CD8-positive, alpha-beta memory T cell (primary cell): ENCODE results near the gene ALG2. TPM values are rescaled to one million over a fixed set of nuclear protein-coding genes. Genes with fewer than 3 reads are reported as not detected.
"Not testable (repeated sequence)": the region's sequence is repeated elsewhere in the genome, so short reads cannot be mapped to it uniquely, and the experiment has no call there.

Experiments used
- CTCF ChIA-PET: fragments of 350-600 bp; sonication (Branson Sonifier 250); formaldehyde crosslinking; loops from one replicate; lab custom pipeline; 2021; ENCODE audit warnings: antibody characterized with exemption; lab: Charles Lee
- POLR2A ChIA-PET: fragments of 350-600 bp; sonication (Branson Sonifier 250); formaldehyde crosslinking; loops from one replicate; lab custom pipeline; 2021; ENCODE audit warnings: antibody characterized with exemption; lab: Charles Lee
- DNase-seq, 5 donors: peaks; one replicate each; pipeline versions ENCODE4 v3.0.0 to v3.0.0-alpha.2; 2020 to 2022; ENCODE audit warnings: mixed read lengths in 1 of 5
- H3K27ac ChIP-seq: one replicate; pipeline ENCODE4 v1.7.0; 2013; ENCODE audit warnings: low read depth, mild to moderate bottlenecking, low read length, moderate library complexity
- H3K27me3 ChIP-seq: 2 replicates; pipeline ENCODE4 v1.7.0; 2013; ENCODE audit warnings: low read length, mild to moderate bottlenecking; ENCODE audit not compliant: insufficient read depth, poor library complexity, severe bottlenecking
- H3K36me3 ChIP-seq: 2 replicates; pipeline ENCODE4 v1.7.0; 2013; ENCODE audit warnings: mild to moderate bottlenecking, low read length, moderate library complexity; ENCODE audit not compliant: insufficient read depth
- H3K4me1 ChIP-seq: 2 replicates; pipeline ENCODE4 v1.7.0; 2013; ENCODE audit warnings: mild to moderate bottlenecking, low read length, moderate library complexity; ENCODE audit not compliant: insufficient read depth
- H3K4me3 ChIP-seq: 2 replicates; pipeline ENCODE4 v1.7.0; 2013; ENCODE audit warnings: mild to moderate bottlenecking, low read length
- H3K9me3 ChIP-seq: 2 replicates; pipeline ENCODE4 v1.7.0; 2013; ENCODE audit warnings: mild to moderate bottlenecking, low read length
- H3K27ac Mint-ChIP-seq, 8 donors: one replicate each; pipeline ENCODE4 v1.8.0; 2020 to 2021; ENCODE audit warnings: mixed read lengths in 8 of 8, mild to moderate bottlenecking in 6 of 8, inconsistent platforms in 3 of 8, moderate library complexity in 3 of 8
- H3K27me3 Mint-ChIP-seq, 2 donors: one replicate each; pipeline ENCODE4 v1.8.0; 2020 to 2021; ENCODE audit warnings: mixed read lengths in 2 of 2, mild to moderate bottlenecking in 1 of 2, moderate library complexity in 1 of 2
- H3K36me3 Mint-ChIP-seq, 3 donors: one replicate each; pipeline ENCODE4 v1.8.0; 2020 to 2021; ENCODE audit warnings: mixed read lengths in 3 of 3, inconsistent platforms in 1 of 3, mild to moderate bottlenecking in 1 of 3
- H3K4me1 Mint-ChIP-seq, 3 donors: one replicate each; pipeline ENCODE4 v1.8.0; 2020 to 2021; ENCODE audit warnings: mixed read lengths in 3 of 3, inconsistent platforms in 1 of 3, mild to moderate bottlenecking in 1 of 3
- H3K4me3 Mint-ChIP-seq, 7 donors: one replicate each; pipeline ENCODE4 v1.8.0; 2020 to 2021; ENCODE audit warnings: mixed read lengths in 7 of 7, mild to moderate bottlenecking in 6 of 7, moderate library complexity in 4 of 7, inconsistent platforms in 2 of 7
- H3K9me3 Mint-ChIP-seq, 5 donors: one replicate each; pipeline ENCODE4 v1.8.0; 2020 to 2022; ENCODE audit warnings: mixed read lengths in 5 of 5, mild to moderate bottlenecking in 3 of 5, moderate library complexity in 2 of 5, inconsistent platforms in 1 of 5
- polyA plus RNA-seq: library from polyadenylated mRNA; unstranded; fragments of 300-500 nt; fragmentation: Illumina TruSeq; gene quantifications from one replicate; pipeline ENCODE4 v1.2.3, GENCODE V29; 2021
- total RNA-seq, 2 experiments: library from RNA; stranded (reverse); gene quantifications; one replicate each; pipeline ENCODE4 v1.2.3, GENCODE V29; 2021

Gene ALG2
- total and polyA plus RNA-seq, 3 experiments from 2014 or later = 30.1 to 33.2 (median 31.4) TPM

DNA sequence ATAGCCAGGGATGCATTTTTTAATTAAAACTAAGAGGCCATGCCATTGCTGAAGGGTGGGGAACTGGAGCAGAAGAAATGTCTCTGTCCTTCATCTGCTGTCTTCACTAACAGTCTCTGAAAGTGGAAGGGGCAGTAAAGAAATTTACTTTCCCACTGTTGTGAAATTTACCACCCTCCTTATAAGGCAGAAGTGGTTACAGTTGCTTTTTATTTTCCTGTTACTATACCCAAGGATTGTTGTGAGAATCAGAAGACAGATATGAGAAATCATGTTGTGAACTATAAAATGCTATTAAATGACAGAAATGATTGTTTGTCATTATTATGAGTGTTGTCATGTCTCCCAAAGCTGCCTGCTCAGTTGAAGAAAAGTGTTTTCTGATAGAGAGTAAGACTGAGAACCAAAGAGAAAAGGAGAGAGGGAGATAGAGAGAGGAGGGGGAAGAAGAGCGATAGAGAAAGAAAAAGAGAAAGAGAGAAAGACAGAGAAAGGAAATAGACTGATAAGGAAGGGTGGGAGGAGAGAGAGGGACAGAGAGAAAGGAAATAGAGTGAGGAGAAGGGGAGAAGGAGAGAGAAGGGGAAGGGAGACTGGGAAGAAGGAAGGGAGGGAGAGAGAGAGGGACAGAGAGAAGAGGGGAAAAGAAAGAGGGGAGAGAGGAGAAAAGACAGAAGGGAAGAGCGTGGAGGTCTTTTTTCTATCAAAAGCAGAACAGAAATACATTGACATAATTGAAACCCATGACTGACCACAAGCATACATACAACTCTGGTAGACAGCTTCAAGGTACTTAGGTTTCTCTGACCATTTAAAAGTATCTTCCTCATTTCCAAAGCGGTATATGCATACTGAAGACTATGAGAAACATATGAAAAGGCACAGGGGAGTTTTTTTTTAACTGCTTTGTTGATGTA lies 22.9 kb upstream of the ALG2 start:
- Histone ChIP-seq H3K27ac (no peak overlapping the region), H3K4me3 (no peak overlapping the region), H3K4me1 (no peaks in the 10 kb centered on the region), H3K27me3 (no peaks in the 10 kb centered on the region), H3K36me3 (no peaks in the 10 kb centered on the region), H3K9me3 (no peaks in the 10 kb centered on the region)
- Mint-ChIP-seq H3K27me3 (no peaks in the 10 kb centered on the region), H3K4me3 (no peak overlapping the region), H3K36me3 (peaks cover 9 to 19% (median 13%) of the 10 kb centered on the region in 3 donors), H3K9me3 (peaks cover 0 to 2% (median 0%) of the 10 kb centered on the region in 5 donors), H3K27ac (peak overlapping the region in 4 of 8 donors; percentile 13 to 41 (median 14)), H3K4me1 (peaks cover 0 to under 1% (median 0%) of the 10 kb centered on the region in 3 donors)
- POLR2A ChIA-PET = no interaction called here
- CTCF ChIA-PET = interaction anchor here (1.2 to 1.3 kb wide), 2 partner anchors 11 to 13 kb away, joined by 3 read pairs; no protein-coding TSS in a partner anchor
- DNase-seq = no peak

DNA sequence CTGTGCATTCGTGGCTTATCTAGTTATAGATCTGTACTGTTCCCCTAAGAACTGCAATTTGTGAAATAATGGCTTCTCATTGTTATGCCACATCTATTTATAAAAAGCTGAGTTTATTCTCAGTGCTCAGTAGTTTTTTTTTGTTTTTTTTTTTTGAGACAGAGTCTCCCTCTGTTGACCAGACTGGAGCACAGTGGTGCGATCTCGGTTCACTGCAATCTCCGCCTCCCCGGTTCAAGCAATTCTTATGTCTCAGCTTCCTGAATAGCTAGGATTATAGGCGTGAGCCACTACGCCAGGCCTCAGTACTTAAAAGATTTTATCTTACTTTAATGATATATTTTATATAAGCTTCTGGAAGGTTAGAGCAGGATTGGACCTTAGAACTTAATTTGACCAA lies 19.4 kb upstream of the ALG2 start:
- ChIA-PET POLR2A (no interaction called here), CTCF (interaction anchor here (1.1 kb wide), 1 partner anchor 9 kb away, joined by 3 read pairs; no protein-coding TSS in a partner anchor)
- Mint-ChIP-seq H3K36me3 (peaks cover 9 to 38% (median 13%) of the 10 kb centered on the region in 3 donors), H3K27me3 (no peaks in the 10 kb centered on the region), H3K4me3 (no peak overlapping the region), H3K9me3 (peaks cover 0 to 2% (median 0%) of the 10 kb centered on the region in 5 donors), H3K4me1 (peaks cover 1 to 4% (median 3%) of the 10 kb centered on the region in 3 donors), H3K27ac (no peak overlapping the region)
- no peaks in the 10 kb centered on the region for H3K9me3 ChIP-seq
- H3K27me3 ChIP-seq = no peaks in the 10 kb centered on the region
- no peak overlapping the region for H3K4me3 ChIP-seq
- H3K27ac ChIP-seq = no peak overlapping the region
- DNase-seq = no peak
- H3K36me3 ChIP-seq = no peaks in the 10 kb centered on the region
- H3K4me1 ChIP-seq = no peaks in the 10 kb centered on the region

DNA sequence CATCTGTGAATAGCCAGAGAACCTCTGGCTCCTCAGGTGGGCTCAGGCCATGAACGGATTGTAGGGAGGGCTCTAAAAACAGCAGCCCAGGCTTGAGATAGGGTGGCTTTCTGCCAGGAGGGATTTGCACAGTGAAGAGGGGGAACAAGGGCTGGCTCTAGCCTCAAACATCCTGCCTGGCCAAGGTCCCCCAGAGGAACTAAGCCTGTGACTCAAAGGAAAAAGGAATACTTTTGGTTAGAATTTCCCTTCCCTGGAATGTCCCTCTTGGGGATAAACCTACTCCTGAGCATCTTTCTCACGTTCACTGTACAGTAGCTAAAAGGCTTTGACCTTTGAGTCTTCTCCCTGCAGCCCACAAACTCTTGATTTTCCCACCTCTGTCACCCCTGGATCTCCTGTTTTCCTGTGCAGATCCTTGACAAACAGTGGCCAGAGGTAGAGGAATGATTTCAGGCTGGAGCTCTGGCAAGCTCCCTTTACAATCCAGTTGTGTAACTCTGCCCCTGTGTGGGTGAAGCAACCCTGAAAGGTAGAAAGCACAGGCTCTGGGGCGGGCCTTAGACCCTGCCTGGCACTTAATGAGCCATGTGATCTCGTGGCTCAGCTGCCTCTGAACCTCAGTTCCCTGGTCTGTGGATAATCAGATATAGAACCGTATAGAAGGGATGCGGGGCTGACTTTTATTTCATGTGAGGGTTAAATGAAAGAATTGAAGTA lies 17.8 kb upstream of the ALG2 start:
- Histone ChIP-seq H3K4me1 (no peaks in the 10 kb centered on the region), H3K27me3 (no peaks in the 10 kb centered on the region), H3K9me3 (no peaks in the 10 kb centered on the region), H3K4me3 (no peak overlapping the region), H3K27ac (no peak overlapping the region), H3K36me3 (no peaks in the 10 kb centered on the region)
- ChIA-PET CTCF (no interaction called here), POLR2A (no interaction called here)
- Mint-ChIP-seq H3K9me3 (peaks cover 0 to 2% (median 0%) of the 10 kb centered on the region in 5 donors), H3K27ac (peak overlapping the region in 2 of 8 donors; percentile 11 to 75), H3K4me3 (no peak overlapping the region), H3K36me3 (peaks cover 6 to 38% (median 13%) of the 10 kb centered on the region in 3 donors), H3K4me1 (peaks cover 3 to 15% (median 4%) of the 10 kb centered on the region in 3 donors), H3K27me3 (no peaks in the 10 kb centered on the region)
- no peak for DNase-seq

DNA sequence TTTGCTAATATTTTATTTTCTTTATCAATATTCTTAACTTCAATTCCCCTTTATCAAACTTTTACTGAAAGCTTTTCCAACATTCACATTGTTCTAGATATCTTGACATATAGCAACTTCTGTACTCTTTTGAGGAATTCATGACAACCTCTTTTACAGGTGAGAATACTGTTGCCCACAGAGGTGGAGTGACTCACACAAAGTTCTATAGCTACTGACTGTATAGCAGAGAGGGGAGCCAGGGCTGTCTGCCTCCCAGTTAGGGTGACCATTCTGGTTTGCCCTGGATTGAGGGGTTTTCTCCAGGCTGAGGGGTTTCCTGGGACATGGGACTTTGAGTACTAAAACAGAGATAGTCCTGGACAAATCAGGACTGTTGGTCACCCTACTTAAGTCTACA lies 16.6 kb upstream of the ALG2 start:
- Histone ChIP-seq H3K27me3 (no peaks in the 10 kb centered on the region), H3K36me3 (no peaks in the 10 kb centered on the region), H3K27ac (no peak overlapping the region), H3K4me3 (no peak overlapping the region), H3K4me1 (no peaks in the 10 kb centered on the region), H3K9me3 (no peaks in the 10 kb centered on the region)
- no peak overlapping the region for H3K4me3 Mint-ChIP-seq
- no peak overlapping the region for H3K27ac Mint-ChIP-seq
- no peak for DNase-seq
- CTCF ChIA-PET = no interaction called here
- POLR2A ChIA-PET = no interaction called here
- peaks cover 0 to 44% (median 12%) of the 10 kb centered on the region in 3 donors for H3K36me3 Mint-ChIP-seq
- H3K9me3 Mint-ChIP-seq = peaks cover 0 to 2% (median 0%) of the 10 kb centered on the region in 5 donors
- H3K4me1 Mint-ChIP-seq = peaks cover 3 to 15% (median 4%) of the 10 kb centered on the region in 3 donors
- H3K27me3 Mint-ChIP-seq = no peaks in the 10 kb centered on the region

DNA sequence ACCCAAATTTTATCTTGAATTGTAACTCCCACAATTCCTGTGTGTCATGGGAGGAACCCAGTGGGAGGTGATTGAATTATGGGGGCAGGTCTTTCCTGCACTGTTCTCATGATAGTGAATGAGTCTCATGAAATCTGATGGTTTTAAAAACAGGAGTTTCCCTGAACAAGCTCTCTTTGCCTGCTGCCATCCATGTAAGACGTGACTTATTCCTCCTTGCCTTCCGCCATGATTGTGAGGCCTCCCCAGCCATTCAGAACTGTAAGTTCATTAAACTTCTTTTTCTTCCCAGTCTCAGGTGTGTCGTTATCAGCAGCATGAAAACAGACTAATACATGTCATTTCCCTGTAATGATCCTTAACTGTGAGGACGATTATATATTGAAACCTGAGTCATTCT lies 16.1 kb upstream of the ALG2 start:
- POLR2A ChIA-PET, H3K36me3 ChIP-seq, H3K27me3 Mint-ChIP-seq, H3K9me3 ChIP-seq, H3K27ac ChIP-seq, H3K4me3 ChIP-seq, H3K4me1 ChIP-seq, H3K27me3 ChIP-seq, DNase-seq, CTCF ChIA-PET, H3K9me3 Mint-ChIP-seq, H3K4me3 Mint-ChIP-seq: not testable (repeated sequence)
- H3K36me3 Mint-ChIP-seq = peaks cover 0 to 44% (median 12%) of the 10 kb centered on the region in 3 donors
- H3K4me1 Mint-ChIP-seq = peaks cover 3 to 15% (median 4%) of the 10 kb centered on the region in 3 donors
- peak overlapping the region in 2 of 8 donors; percentile 40 to 49 for H3K27ac Mint-ChIP-seq

DNA sequence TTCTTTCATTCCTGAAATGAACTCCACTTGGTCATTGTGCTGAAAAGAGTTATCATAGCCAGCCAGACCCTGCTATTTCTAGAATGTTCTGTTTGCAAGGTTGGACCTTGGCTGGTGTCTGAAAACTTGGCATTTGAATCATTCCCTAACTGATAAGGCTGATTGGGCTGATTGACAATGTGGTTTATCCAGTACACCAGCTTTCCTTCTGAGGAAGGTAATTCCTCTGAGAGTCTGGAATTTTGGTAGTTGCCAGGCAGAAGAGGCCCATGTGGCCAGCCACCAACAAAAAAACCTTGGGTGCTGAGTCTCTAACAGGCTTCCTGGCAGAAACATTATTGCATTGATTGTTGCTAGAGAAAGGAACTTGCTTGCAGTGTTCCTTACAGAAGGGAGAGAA lies 15.6 kb upstream of the ALG2 start:
- peaks cover 4% of the 10 kb centered on the region for H3K36me3 ChIP-seq
- Mint-ChIP-seq H3K4me3 (no peak overlapping the region), H3K27me3 (no peaks in the 10 kb centered on the region), H3K36me3 (peaks cover 0 to 45% (median 12%) of the 10 kb centered on the region in 3 donors), H3K4me1 (peaks cover 3 to 15% (median 4%) of the 10 kb centered on the region in 3 donors), H3K9me3 (peaks cover 0 to 2% (median 0%) of the 10 kb centered on the region in 5 donors), H3K27ac (no peak overlapping the region)
- H3K4me3 ChIP-seq = no peak overlapping the region
- no peak for DNase-seq
- H3K27ac ChIP-seq = no peak overlapping the region
- CTCF ChIA-PET = no interaction called here
- no peaks in the 10 kb centered on the region for H3K4me1 ChIP-seq
- no peaks in the 10 kb centered on the region for H3K27me3 ChIP-seq
- H3K9me3 ChIP-seq = no peaks in the 10 kb centered on the region
- POLR2A ChIA-PET = no interaction called here

DNA sequence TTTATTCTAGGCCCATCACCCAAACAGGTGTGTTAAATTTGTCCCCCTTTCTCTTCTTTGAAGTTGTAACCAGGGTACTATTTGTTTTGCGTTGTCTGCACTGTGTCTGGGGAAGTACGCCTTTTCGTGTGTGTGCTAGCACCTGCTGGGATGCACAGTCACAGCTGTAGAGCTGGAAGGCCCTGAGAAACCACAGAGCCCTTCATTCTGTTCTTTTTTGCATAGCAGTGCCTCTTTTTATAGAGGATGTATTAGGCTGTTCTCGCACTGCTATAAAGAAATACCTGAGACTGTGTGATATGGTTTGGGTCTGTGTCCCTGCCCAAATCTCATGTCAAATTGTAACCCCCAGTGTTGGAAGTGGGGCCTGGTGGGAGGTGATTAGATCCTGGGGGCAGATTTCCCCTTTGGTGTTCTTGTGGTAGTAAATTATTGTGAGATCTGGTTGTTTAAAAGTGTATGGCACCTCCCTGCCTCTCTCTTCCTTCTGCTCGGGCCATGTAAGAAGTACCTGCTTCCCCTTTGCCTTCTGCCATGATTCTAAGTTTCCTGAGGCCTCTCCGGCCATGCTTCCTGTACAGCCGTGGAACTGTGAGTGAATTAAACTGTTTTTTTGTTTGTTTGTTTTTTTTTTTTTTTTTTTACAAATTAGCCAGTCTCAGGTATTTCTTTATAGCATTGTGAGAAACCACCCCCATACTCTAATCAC lies 14.3 kb upstream of the ALG2 start:
- H3K4me3 ChIP-seq = no peak overlapping the region
- no peak for DNase-seq
- peaks cover 4 to 15% (median 5%) of the 10 kb centered on the region in 3 donors for H3K4me1 Mint-ChIP-seq
- no peak overlapping the region for H3K27ac ChIP-seq
- H3K36me3 Mint-ChIP-seq = peaks cover 0 to 56% (median 18%) of the 10 kb centered on the region in 3 donors
- H3K27me3 Mint-ChIP-seq = no peaks in the 10 kb centered on the region
- ChIA-PET CTCF (no interaction called here), POLR2A (no interaction called here)
- H3K36me3 ChIP-seq = peaks cover 7% of the 10 kb centered on the region
- no peaks in the 10 kb centered on the region for H3K9me3 ChIP-seq
- H3K27me3 ChIP-seq = no peaks in the 10 kb centered on the region
- no peaks in the 10 kb centered on the region for H3K4me1 ChIP-seq
- H3K27ac Mint-ChIP-seq = peak overlapping the region in 5 of 8 donors; percentile 5 to 80 (median 20)
- H3K4me3 Mint-ChIP-seq = no peak overlapping the region
- no peaks in the 10 kb centered on the region for H3K9me3 Mint-ChIP-seq
